ENCODE measurements around the gene MED13L.

GRCh38 chr12:116306506-116306905, 29.0 kb upstream of the MED13L start:
- TF ChIP-seq ZBTB33 (IDR thresholded peaks at IDR 0.05; ENCODE audit: borderline replicate concordance, low read depth) (no peak), GABPA (IDR thresholded peaks at IDR 0.05; ENCODE audit: low read depth) (no peak), CTCF (IDR thresholded peaks at IDR 0.05) (no peak), TCF12 (IDR thresholded peaks at IDR 0.05) (no peak), PBX3 (IDR thresholded peaks at IDR 0.05) (no peak), POLR2AphosphoS5 (IDR thresholded peaks at IDR 0.05; ENCODE audit: low read depth, low read length) (no peak)

Data from SK-N-SH (cell line).